ENCODE measurements around the gene STIP1. TPM values are rescaled to one million over a fixed set of nuclear protein-coding genes. Genes with fewer than 3 reads are reported as not detected.

Gene STIP1
- total RNA-seq, 4 donors from 2014 or later = 141 to 193 (median 168) TPM

DNA sequence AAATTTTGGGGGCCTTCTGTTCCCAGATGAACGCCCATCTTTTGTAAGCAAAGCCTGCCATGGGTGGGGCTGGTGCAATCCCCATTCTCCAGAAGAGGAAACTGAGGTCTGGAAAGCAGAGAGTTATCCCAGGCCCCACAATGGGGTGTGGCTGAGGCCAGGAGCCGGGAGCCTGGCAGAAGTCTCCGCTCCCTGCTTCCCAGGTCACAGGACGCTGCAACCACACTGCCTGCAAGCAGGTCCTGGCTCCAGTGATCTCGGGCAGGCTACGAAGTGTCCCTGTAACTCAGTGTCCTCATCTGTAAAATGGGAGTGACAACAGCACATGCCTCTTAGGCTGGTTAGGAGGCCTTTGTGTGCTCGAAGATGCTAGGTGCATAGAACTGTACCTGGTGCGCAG, 67.1 kb downstream of the STIP1 start:
- peak overlapping the region in 3 of 4 donors; percentile 6 to 77 (median 34) for H3K27ac ChIP-seq
- intact Hi-C loops (cut with DNase I; ENCODE audit: low total_unique reads) (no loop called here), in situ Hi-C loops (cut with MboI; ENCODE audit: low sequenced_read_pairs in 4 of 4) (no loop called here)
- DNase-seq = no peak
- no peak for ATAC-seq
- H3K4me3 ChIP-seq = no peak overlapping the region
- no peaks in the 10 kb centered on the region for H3K27me3 ChIP-seq
- peaks cover 0 to 17% of the 10 kb centered on the region in 2 donors for H3K36me3 ChIP-seq
- peaks cover 31% of the 10 kb centered on the region in 2 donors for H3K4me1 ChIP-seq
- TF ChIP-seq, protein P1, sequence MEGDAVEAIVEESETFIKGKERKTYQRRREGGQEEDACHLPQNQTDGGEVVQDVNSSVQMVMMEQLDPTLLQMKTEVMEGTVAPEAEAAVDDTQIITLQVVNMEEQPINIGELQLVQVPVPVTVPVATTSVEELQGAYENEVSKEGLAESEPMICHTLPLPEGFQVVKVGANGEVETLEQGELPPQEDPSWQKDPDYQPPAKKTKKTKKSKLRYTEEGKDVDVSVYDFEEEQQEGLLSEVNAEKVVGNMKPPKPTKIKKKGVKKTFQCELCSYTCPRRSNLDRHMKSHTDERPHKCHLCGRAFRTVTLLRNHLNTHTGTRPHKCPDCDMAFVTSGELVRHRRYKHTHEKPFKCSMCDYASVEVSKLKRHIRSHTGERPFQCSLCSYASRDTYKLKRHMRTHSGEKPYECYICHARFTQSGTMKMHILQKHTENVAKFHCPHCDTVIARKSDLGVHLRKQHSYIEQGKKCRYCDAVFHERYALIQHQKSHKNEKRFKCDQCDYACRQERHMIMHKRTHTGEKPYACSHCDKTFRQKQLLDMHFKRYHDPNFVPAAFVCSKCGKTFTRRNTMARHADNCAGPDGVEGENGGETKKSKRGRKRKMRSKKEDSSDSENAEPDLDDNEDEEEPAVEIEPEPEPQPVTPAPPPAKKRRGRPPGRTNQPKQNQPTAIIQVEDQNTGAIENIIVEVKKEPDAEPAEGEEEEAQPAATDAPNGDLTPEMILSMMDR (IDR thresholded peaks at IDR 0.05 in 4 of 5, conservative IDR thresholded peaks at IDR 0.05 in 1 of 5) = no peak
- no peak for TF ChIP-seq POLR2A (IDR thresholded peaks at IDR 0.05)
- H3K9me3 ChIP-seq = no peaks in the 10 kb centered on the region

GRCh38 chr11:64253481-64253880, 67.5 kb downstream of the STIP1 start:
- Histone ChIP-seq H3K36me3 (peaks cover 0 to 22% of the 10 kb centered on the region in 2 donors), H3K4me3 (no peak overlapping the region), H3K27ac (peak overlapping the region in 3 of 4 donors; percentile 6 to 77 (median 34)), H3K27me3 (no peaks in the 10 kb centered on the region), H3K9me3 (no peaks in the 10 kb centered on the region), H3K4me1 (peaks cover 30 to 31% of the 10 kb centered on the region in 2 donors)
- intact Hi-C loops (cut with DNase I; ENCODE audit: low total_unique reads) = no loop called here
- no peak for TF ChIP-seq POLR2A (IDR thresholded peaks at IDR 0.05)
- TF ChIP-seq, protein P1 (IDR thresholded peaks at IDR 0.05 in 4 of 5, conservative IDR thresholded peaks at IDR 0.05 in 1 of 5) = no peak
- ATAC-seq (no peak), DNase-seq (peak in 1 of 2 donors; percentile 65)
- in situ Hi-C loops (cut with MboI; ENCODE audit: low sequenced_read_pairs in 4 of 4) = no loop called here

Other genes with a start within 250 kb of the STIP1 start
- 10 to 100 TPM in 1 of 4 donors, 1 to 10 TPM in 3; 4.9 to 11.4 (median 6.5) TPM for gene NAA40, start 247.2 kb upstream of the STIP1 start, total RNA-seq
- 1,000 to 10,000 TPM in 2 of 4 donors, 100 to 1,000 TPM in 2; 812 to 1,326 (median 983) TPM for gene COX8A, start 211.6 kb upstream of the STIP1 start, total RNA-seq
- 10 to 100 TPM; 48.0 to 70.3 (median 59.5) TPM for gene OTUB1, start 199.7 kb upstream of the STIP1 start, total RNA-seq
- not detected for gene FLRT1, start 150.2 kb upstream of the STIP1 start, total RNA-seq
- 100 to 1,000 TPM; 162 to 308 (median 205) TPM for gene MACROD1, start 20.1 kb upstream of the STIP1 start, total RNA-seq
- gene FERMT3, start 20.6 kb downstream of the STIP1 start, total RNA-seq = 10 to 100 TPM in 1 of 4 donors, 1 to 10 TPM in 3; 2.8 to 10.4 (median 6.1) TPM
- 100 to 1,000 TPM in 3 of 4 donors, 10 to 100 TPM in 1; 80.9 to 231 (median 139) TPM for gene TRPT1, start 40.0 kb downstream of the STIP1 start, total RNA-seq
- 10 to 100 TPM; 32.3 to 70.7 (median 53.4) TPM for gene NUDT22, start 40.1 kb downstream of the STIP1 start, total RNA-seq
- gene DNAJC4, start 44.4 kb downstream of the STIP1 start, total RNA-seq = 10 to 100 TPM; 13.8 to 30.0 (median 18.9) TPM
- 10 to 100 TPM; 33.6 to 87.5 (median 58.2) TPM for gene VEGFB, start 48.4 kb downstream of the STIP1 start, total RNA-seq
- 10 to 100 TPM; 20.2 to 54.7 (median 27.6) TPM for gene FKBP2, start 54.9 kb downstream of the STIP1 start, total RNA-seq
- 100 to 1,000 TPM; 144 to 444 (median 237) TPM for gene PPP1R14B, start 60.8 kb downstream of the STIP1 start, total RNA-seq
- gene PLCB3, start 65.4 kb downstream of the STIP1 start, total RNA-seq = 1 to 10 TPM; 4.7 to 9.7 (median 6.2) TPM
- 10 to 100 TPM; 27.8 to 88.0 (median 76.3) TPM for gene BAD, start 98.5 kb downstream of the STIP1 start, total RNA-seq
- gene GPR137, start 99.7 kb downstream of the STIP1 start, total RNA-seq = 10 to 100 TPM; 13.8 to 28.9 (median 20.4) TPM
- gene KCNK4, start 105.1 kb downstream of the STIP1 start, total RNA-seq = not detected
- gene CATSPERZ, start 114.2 kb downstream of the STIP1 start, total RNA-seq = not detected
- gene ESRRA, start 119.4 kb downstream of the STIP1 start, total RNA-seq = 100 to 1,000 TPM; 192 to 471 (median 260) TPM
- 100 to 1,000 TPM; 133 to 226 (median 194) TPM for gene TRMT112, start 131.4 kb downstream of the STIP1 start, total RNA-seq
- gene PRDX5, start 131.9 kb downstream of the STIP1 start, total RNA-seq = 100 to 1,000 TPM; 170 to 257 (median 219) TPM
- 1 to 10 TPM in 3 of 4 donors, under 1 TPM in 1; 0.98 to 5.2 (median 2.1) TPM for gene CCDC88B, start 154.0 kb downstream of the STIP1 start, total RNA-seq
- 10 to 100 TPM; 16.6 to 27.0 (median 17.2) TPM for gene RPS6KA4, start 173.0 kb downstream of the STIP1 start, total RNA-seq